ENCODE data around the gene HSPE1.
"Not testable (repeated sequence)": the region's sequence is repeated elsewhere in the genome, so short reads cannot be mapped to it uniquely, and the experiment has no call there.

HSPE1 gene

GRCh38 chr2:197499594-197500502 lies at the start of gene HSPE1, which contains the start of gene HSPD1:
Gene HSPE1, plus strand, starts transcription at chr2:197500379. Its CDS starts 58 bp downstream, at chr2:197500437.
Gene HSPD1, minus strand, starts transcription at chr2:197499840. Its CDS starts 992 bp downstream, at chr2:197498848.
- DNase-seq (ENCODE audit: low read depth): peak; percentile 96

- no peak for DNase-seq (ENCODE audit: low read depth)
Measured at GRCh38 chr2:197450465-197450864, 49.7 kb upstream of the HSPE1 start.

GRCh38 chr2:197450935-197451358 lies 49.2 kb upstream of the HSPE1 start:
- DNase-seq (ENCODE audit: low read depth): not testable (repeated sequence)

GRCh38 chr2:197452754-197453122 lies 47.4 kb upstream of the HSPE1 start:
- DNase-seq (ENCODE audit: low read depth): no peak

GRCh38 chr2:197453123-197453913 lies 46.9 kb upstream of the HSPE1 start, which contains the start of gene COQ10B:
Gene COQ10B, plus strand, starts transcription at chr2:197453552. Its CDS starts 9 bp downstream, at chr2:197453561.
- peak; percentile 97 for DNase-seq (ENCODE audit: low read depth)

GRCh38 chr2:197453914-197454398 lies 46.2 kb upstream of the HSPE1 start:
- no peak for DNase-seq (ENCODE audit: low read depth)

- DNase-seq (ENCODE audit: low read depth): no peak
Measured at GRCh38 chr2:197454923-197455322, 45.3 kb upstream of the HSPE1 start.

- no peak for DNase-seq (ENCODE audit: low read depth)
Measured at GRCh38 chr2:197455428-197455827, 44.8 kb upstream of the HSPE1 start.

- DNase-seq (ENCODE audit: low read depth): no peak
Measured at GRCh38 chr2:197460649-197461048, 39.5 kb upstream of the HSPE1 start.

GRCh38 chr2:197461057-197461456 lies 39.1 kb upstream of the HSPE1 start:
- no peak for DNase-seq (ENCODE audit: low read depth)

GRCh38 chr2:197464175-197464574 lies 36.0 kb upstream of the HSPE1 start:
- DNase-seq (ENCODE audit: low read depth): no peak

- DNase-seq (ENCODE audit: low read depth): no peak
Measured at GRCh38 chr2:197472166-197472565, 28.0 kb upstream of the HSPE1 start.

GRCh38 chr2:197477797-197478196 lies 22.4 kb upstream of the HSPE1 start:
- DNase-seq (ENCODE audit: low read depth): no peak

GRCh38 chr2:197480165-197481036 lies 19.8 kb upstream of the HSPE1 start:
- no peak for DNase-seq (ENCODE audit: low read depth)

- not testable (repeated sequence) for DNase-seq (ENCODE audit: low read depth)
Measured at GRCh38 chr2:197484248-197484647, 15.9 kb upstream of the HSPE1 start.

GRCh38 chr2:197486175-197486574 lies 14.0 kb upstream of the HSPE1 start:
- DNase-seq (ENCODE audit: low read depth): no peak

GRCh38 chr2:197487385-197487784 lies 12.8 kb upstream of the HSPE1 start:
- no peak for DNase-seq (ENCODE audit: low read depth)

- DNase-seq (ENCODE audit: low read depth): no peak
Measured at GRCh38 chr2:197495433-197496134, 4.6 kb upstream of the HSPE1 start.

GRCh38 chr2:197496695-197497094 lies 3.5 kb upstream of the HSPE1 start:
- no peak for DNase-seq (ENCODE audit: low read depth)

GRCh38 chr2:197497326-197497725 lies 2.9 kb upstream of the HSPE1 start:
- DNase-seq (ENCODE audit: low read depth): no peak
